Mammary epithelial cell (primary cell): Measurements from ENCODE around the gene WNT6.

Experiments used
- CTCF ChIP-seq, 2 donors: IDR thresholded peaks in 1 of 2; conservative IDR thresholded peaks in 1 of 2; 2 replicates each; pipeline ENCODE4 v1.5.1; 2011 to 2012; ENCODE audit warnings: inconsistent platforms in 2 of 2, low read length in 2 of 2, mild to moderate bottlenecking in 2 of 2, control low read depth in 1 of 2, low read depth in 1 of 2; ENCODE audit not compliant: insufficient read depth in 1 of 2; ENCODE audit errors: extremely low read depth in 1 of 2
- EZH2 ChIP-seq: IDR thresholded peaks from 2 replicates; pipeline ENCODE4 v1.6.1; 2012; ENCODE audit warnings: low read length, inconsistent platforms, borderline replicate concordance

- no peak for TF ChIP-seq EZH2
- no peak for TF ChIP-seq CTCF (conservative IDR thresholded peaks at IDR 0.05 in 1 of 2, IDR thresholded peaks at IDR 0.05 in 1 of 2; ENCODE audit: extremely low read depth in 1 of 2, insufficient read depth in 1 of 2, low read depth in 1 of 2, low read length in 2 of 2)
Observed at GRCh38 chr2:218910741-218911140, 51.1 kb downstream of the WNT6 start.
